Activated T-cell treated with anti-CD3 and anti-CD28 coated beads for 24 hours (primary cell): ENCODE data around the gene AFF1.
"Not testable (repeated sequence)": the region's sequence is repeated elsewhere in the genome, so short reads cannot be mapped to it uniquely, and the experiment has no call there.

Experiments used
- DNase-seq: peaks from one replicate; pipeline ENCODE4 v3.0.0-alpha.2; 2020; ENCODE audit warnings: low read depth

Gene AFF1

DNA sequence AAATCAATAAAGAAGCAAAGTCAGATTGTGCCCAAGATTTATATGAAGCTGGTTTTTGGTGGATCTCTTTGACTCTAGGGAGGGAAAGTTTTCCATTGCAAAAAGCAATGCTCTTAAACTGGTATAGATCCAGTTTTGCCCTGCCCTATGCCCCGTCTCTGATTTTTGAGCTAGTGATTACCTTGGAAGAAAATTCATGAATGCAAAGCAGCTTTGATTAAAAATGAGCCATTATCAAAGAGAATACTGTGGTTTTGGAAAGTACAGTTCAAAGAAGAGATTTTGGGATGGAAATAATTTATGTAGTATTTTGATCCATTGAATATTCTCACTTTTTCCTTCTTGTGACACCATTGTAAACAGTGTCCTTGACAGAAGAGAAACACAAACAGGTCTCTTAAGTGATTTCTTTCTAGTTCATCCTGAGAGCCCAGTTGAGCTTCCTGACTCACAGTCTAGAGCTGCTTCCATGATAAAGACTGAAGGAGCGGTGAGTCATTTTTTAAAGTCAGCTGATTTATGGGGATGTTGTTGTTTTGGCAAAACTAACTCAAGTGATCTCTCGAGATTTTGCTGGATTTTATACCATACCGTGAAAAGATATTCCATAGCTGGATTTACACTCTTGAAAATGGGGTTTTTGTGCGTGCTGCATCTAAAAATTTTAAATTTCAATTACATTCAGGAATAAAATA lies 76.7 kb downstream of the AFF1 start:
- DNase-seq: no peak

DNA sequence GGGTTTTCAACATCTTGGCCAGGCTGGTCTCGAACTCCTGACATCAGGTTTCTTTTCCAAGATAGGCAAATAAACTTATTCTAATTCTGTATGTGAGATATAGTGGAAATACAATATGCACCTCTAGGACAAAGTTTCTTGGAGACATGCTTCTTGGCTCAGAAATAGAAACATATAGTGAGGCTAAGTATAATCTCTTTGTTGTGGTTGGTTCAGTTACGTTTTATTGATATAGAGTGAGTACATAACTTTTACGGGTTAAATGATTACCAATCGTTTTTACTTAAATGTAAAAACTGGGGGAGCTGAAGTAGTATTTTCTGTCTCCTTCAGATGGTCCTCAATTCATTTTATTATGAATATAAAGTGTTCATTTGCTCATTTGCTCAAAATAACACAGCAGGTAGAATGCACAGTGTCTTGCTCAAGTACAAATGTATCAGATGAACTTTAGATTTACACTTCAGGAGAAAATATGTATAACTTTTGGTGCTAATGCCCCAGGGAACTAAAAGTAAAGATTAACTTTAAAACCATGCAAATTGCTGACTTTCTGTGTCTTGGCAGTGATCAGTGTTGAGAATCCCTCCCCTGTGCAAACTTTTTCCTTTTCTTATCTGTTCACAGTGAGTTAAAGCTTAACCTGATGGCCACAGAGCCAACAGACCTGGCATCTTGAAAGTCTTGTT lies 77.6 kb downstream of the AFF1 start:
- DNase-seq: no peak

DNA sequence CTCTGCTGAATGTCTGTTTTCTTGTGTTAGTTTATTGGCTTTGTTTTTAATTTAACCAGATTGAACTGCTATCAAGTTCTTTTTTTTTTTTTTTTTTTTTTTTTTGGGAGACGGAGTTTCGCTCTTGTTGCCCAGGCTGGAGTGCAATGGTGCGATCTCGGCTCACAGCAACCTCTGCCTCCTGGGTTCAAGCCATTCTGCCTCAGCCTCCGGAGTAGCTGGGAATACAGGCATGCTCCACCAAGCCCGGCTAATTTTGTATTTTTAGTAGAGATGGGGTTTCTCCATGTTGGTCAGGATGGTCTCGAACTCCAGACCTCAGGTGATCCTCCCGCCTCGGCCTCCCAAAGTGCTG lies 78.1 kb downstream of the AFF1 start:
- not testable (repeated sequence) for DNase-seq

DNA sequence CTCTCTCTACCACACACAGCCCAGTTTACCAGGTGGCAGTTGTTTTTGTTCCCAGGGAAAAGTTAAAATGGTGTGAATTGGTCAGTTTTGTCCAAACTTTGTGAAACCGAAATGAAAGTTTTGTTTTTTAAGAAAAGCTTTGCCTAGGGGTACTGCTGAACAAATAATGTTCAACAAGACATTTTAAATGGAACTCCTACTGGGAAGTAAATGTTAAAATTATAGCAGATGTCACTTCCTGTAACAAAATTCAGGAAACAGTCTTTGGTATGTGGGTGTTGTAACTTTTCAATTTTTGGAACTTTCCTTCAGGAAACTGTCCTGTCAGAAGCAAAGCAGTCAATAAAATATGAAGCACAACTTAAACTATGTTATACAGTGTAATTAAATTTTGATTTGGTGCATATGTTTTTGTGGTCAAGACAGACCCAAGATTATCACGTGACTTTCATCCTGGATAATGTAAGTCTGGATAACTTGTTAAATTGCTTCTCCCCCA lies 79.5 kb downstream of the AFF1 start:
- no peak for DNase-seq

DNA sequence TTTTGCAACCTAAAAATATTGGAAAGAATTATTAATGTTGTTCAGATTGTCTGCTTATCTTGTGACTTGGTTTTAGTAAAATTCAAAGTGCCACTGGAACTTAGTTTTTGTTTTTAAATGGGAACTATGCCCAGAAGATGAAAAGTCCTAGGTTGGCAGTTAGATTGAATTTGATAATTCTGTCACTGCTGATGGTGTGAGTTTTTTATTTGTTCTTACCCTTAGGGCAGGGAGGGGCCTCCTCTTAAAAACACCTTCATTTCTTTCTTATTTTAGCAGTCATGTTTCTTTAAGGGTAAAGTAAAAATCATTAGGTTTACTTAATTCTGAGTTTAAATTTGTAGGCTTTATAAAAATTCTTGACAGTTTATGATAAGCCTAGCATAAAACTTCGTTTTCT lies 80.6 kb downstream of the AFF1 start:
- DNase-seq: no peak

DNA sequence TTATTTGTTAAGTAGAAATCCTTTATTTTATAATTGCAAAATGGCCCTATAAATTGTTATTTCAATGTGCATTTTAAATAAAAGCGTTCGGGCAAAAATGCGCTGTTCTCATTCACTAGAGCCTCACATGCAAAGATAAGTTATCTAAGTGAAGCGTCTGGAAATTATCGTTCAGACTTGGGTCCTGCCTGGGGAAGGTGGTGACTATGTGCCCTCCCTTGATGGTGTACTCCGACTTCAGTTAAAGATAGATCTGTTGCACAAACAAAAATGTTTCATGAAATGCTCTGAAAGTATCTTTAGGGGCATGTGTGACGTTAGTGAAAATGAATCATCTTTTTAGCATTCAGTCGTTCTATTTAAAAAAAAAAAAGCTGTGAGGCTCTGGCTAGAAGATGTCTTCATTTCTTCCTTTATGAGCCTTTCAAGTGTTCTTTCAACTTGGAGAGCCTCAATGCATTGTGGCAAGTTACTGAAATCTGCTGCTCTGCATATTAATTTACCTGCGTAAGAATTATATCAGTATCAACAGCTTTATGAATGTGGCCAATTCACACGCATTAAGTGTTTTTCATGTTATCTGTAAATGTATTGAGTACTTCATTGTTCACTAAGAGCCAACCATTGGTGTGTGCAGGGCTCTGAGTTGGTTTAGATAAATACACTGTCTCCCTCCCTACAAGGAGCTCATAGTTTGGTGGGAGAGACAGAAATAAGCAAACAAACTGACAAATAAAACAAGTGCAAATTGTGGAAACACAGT lies 83.0 kb downstream of the AFF1 start:
- no peak for DNase-seq

DNA sequence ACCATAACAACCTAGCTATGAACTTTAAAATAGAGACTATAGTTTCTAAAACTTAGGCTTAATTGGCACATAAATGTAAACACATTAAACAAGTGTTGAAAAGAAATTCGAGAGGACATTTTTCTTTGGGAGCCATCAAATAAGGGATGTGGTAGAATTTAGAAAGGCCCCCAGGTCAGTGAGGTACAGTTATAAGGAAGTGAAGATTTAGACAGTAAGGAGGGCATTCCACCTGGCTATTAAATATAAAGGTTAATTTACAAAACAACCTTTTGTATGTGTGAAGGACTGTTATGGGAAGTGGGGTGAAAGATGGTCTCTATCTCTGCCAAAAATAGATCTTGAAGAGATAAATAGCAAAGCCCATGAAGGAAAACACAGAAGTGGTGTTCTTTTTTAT lies 83.9 kb downstream of the AFF1 start:
- no peak for DNase-seq

DNA sequence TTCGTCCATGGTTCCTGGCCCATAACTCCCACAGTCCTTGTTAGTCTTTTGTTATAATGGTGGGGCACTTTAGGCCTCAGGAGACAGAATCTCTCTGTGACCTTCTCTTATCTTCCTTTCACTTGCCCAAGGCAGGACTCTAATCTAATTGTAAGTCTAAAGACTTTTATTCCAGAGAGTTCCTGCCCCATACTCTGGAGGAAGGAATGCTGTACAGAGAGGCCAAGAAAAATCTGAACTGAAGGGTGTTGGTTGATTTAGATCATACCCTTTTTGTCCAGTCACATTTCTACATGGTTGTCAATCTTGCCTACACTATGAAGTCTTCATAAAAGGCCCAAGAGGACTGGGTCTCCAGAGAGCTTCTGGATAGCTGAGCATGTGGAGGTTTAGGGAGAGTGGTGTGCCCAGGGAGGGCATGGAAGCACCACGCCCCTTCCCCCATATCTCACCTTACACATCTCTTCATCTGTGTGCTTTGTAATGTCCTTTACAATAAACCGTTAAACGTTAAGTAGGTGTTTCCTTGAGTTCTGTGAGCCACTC lies 84.5 kb downstream of the AFF1 start:
- DNase-seq: no peak

DNA sequence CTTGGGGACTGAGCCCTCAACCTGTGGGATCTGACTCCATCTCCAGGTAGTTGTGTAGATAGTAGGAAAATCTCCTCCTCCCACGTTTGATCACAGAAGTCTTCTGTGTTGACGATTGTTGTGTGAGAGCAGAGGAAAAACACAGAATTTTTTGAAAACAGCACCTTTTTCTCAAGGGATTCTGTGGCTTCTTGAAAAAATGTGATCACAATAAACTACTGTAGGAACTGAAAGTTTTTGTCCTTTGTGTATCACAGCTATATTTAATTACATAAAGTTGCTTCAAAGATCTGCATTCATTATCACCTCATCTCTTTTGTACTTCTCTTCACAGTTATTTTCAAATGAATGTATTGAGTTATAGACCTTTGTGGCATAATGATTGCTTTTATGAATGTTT lies 85.1 kb downstream of the AFF1 start:
- no peak for DNase-seq

DNA sequence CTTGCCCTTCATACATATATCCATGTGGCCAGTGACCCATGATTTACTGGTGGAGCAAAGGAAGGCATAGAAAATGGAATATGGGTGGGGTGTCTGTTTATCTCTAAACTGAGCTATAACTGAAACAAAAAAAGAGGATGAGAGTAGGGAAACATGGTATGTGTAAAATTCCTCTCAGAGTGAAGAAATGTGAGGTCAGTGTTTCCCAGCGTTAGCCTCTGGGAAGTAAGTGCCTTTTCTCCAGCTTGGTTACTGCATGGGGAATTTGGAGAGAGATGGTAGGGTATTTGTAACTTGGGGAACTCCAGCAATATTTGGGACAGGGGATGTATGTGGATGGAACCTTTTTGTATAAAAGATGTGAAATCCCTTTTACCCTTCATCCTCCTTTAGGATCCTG lies 89.4 kb downstream of the AFF1 start:
- no peak for DNase-seq

DNA sequence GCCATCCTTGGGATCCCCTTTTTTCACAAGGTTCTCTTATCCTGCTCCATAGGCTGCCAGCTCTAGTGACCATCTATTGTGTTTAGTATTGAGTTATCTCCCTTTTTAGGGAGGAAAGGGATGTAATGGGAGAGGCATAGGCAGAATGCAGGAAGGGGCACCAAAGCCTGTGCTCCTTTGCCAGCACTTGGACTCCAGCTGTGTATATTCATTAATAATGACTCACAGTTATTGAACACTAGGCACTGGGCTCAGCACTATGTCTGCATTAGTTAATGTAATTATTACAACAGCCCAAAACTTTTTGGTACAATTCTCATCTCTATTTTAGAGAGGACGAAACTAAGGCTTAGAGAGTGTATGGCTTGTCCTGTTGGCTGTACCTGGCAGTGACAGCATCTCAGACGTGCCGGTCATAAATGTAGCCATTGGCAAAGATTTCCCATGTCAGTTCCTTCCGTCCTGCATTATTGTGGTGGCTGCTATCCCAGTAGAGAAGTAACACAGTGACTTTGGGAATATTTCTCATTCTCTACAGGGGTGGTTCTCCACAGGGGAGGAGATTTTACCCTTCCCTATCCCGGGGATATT lies 90.3 kb downstream of the AFF1 start:
- no peak for DNase-seq

DNA sequence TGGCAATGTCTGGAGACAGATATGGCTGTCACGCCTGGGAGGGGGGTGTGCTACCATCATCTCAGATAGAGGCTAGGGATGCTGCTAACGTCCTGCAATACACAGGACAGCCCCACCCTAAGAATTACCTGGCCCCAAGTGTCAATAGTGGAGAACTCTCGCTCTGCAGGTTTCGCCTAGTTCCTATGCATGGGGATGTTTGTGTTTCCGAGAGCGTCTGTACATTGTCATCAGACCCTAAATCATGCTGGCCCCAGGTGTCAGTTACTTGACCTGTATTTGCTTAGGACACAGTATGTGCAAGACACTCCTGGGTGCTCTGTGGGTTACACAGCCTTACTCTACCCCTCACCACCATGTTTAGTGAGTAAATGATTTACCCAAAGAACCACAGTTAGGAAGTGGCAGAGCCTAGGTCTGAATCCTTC lies 90.8 kb downstream of the AFF1 start:
- DNase-seq: no peak

DNA sequence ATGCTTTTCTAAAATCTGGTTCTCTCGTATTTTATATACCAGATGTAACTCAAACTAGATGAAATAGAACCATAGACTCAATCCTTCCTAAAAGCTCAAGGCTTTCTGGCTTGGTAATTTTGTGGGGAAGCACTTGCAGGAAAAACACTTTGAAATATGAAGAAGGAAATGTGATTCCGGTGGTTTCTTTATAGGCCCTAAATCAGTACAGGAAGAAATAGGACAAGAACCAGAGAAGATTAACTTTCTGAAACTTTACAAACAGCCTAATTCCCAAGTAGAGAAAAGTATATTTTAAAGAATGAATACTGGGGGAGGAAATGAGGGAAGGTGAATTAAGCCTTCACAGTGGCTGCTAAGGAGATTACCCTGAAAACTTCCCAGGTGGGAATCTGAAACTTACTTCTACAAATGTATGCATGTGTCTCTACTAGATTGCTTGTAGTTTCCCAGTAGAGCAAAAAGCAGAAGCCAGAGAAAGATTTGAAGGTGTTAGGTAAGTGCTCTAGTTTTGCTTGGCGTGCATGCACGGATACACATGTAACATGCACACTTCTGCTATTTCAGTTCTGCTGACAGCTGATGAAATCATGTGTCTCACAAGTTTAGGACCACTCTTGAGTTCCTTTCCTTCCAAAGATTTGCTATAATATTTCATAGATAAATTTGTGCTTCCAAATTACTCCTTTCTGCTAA lies 92.1 kb downstream of the AFF1 start:
- DNase-seq: no peak

DNA sequence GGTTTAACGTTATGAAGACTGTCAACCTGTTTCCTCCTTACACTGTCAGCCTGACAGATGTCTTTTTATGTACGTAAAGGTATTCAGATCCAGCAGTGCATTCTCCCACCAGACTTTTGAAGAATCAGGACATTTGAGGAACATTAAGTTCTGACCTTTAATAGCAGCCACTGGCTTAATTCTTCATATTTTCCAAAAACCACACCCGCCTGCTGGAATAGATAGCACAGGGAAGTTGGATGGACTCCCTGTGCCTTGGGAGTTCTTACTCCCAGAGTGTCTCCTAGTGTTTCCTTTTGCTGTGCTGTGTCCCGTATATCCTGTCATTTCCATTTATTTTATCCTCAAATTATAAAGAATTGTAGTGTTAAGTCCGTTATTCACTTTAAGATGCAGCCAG lies 94.5 kb downstream of the AFF1 start:
- DNase-seq: no peak

DNA sequence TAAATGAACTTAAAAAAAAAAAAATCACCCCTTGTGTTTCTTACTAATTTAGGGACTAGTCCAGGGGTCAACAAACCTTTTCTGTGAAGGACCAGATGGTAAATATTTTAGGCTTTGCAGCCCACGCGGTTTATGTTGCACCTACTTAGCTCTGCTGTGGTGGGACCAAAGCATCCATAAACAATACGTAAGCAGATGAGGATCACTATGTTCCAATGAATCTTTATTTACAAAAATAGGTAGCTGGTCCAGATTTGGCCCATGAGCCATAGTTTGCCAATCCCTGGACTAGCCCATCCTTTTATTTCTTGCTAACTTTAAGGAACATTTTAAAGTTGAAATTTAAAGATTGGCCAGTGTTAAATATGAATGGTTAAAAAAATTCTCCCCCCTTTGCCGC lies 95.3 kb downstream of the AFF1 start:
- DNase-seq: no peak

DNA sequence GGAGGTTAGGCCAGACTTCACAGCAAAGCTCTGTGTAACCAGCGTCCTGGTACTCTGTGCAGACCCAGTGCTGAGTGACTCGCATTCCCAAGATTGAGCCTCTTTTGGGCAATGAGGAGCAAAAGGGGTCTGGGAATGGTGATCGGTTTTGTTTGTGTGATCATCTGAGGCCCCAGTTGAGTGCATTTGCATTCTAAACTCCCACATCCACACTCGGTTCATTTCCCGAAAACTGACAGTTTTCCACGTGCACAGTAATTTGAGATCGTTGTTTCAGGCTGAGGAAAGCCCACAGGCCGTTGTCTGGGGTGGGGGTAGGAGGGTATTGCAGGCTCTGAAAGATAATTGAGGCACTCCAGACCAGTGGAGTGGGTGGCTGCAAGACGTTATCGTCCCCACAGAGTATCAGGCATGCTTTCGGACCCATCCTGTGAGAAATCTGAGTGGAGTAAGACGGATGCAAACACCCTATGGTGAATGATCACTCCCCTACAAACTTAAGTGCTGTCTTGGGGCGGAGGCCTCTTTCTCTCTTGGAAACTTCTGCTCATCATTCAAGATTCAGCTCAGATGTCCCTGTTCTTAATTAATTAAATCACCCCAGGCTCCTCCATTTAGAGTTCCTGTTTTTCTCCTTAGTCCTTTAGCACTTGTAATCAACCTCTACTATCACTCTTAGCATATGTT lies 96.1 kb downstream of the AFF1 start:
- no peak for DNase-seq

DNA sequence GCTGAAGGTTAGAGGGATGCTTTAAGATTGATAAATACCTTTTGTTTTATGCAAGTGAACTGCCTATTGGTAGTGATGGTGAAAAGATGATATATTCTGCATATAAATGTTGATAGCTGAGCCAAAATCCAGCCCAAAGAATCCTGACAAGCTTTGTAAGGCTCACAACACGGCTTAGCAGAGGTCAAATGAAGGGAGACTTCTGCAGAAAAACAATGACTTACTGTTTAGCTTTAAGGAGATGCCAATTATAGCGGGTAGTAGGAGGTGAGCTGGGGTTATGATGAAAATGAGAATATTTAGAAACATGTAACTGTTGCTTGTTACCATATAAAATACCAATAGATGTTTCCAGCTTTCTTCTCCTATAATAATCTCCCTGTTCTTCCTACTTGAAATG lies 97.1 kb downstream of the AFF1 start:
- DNase-seq: no peak

DNA sequence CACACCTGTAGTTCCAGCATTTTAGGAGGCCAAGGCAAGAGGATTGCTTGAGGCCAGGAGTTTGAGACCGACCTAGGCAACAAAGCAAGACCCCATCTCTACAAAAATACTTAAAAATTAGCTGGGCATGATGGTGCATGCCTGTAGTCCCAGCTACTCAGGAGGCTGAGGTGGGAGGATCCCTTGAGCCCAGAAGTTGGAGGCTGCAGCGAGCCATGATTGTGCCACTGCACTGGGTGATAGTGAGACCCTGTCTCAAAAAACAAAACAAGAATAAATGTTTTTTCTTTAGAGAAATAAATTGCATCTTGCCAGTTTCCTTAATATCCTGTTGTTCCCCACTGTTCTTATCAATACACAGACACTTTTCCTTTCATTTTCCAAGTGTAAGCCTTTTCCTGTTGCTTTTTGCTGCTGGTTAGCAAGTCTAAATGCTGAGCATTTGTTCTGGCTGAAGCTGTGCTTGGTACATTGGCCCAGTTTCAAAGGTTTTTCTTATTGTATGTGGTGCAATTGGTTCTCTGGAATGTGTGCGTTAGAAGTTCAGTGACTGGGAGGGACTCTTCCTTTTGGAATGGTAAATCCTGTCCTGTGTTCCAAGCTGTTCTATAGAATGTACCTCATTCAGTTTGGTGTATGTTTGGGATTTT lies 98.2 kb downstream of the AFF1 start:
- no peak for DNase-seq

DNA sequence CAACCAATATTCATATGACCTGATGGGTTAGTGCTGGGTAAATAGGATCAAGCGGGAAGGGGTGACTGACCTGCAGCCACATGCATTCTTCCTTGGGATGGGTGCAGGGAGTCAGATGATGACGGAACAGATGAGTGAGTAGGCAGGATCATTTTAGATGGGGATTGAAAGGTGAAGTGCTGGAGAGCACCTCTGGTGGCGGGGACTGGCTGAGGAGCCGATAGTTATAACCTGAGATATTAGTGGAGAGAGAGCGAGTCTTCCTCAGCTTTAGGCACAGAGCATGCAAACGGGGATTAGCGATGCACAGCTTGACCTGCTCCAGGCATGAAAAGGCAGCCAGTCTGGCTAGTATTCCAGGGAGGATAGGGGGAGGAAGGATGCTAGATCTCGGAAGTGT lies 99.1 kb downstream of the AFF1 start:
- no peak for DNase-seq

DNA sequence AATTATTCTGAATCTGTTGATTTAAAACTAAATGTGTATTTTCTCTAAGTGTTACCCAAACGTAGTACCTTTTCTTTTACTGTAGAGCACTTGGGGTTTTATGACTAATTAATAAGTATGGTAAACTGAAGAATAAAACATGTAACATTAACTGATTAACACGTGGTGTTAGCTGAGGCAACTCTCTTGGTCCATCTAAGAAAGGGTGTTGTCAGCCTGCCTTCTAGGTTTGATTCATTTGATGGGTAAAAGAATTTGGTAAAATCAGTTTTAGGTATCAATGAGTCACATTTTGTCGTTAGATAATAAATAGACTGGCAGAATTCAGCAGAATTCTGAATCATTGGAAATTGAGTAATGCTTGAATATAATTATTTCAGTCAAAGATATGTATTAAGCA lies 99.7 kb downstream of the AFF1 start:
- no peak for DNase-seq
